Prostate gland (tissue), 2 donors: ENCODE data around the gene ZNF22. TPM values are rescaled to one million over a fixed set of nuclear protein-coding genes. Genes with fewer than 3 reads are reported as not detected.
A peak's percentile ranks its signal among the peaks of the same experiment; 100 is the strongest.

Experiments
- DNase-seq: peaks from one replicate; pipeline ENCODE4 v3.0.0-alpha.2; 2019; ENCODE audit warnings: low spot score
- H3K27ac ChIP-seq, 2 donors: fragments of 200-600 bp; sonication (generic); 2 replicates each; pipeline ENCODE4 v1.5.1; 2017 to 2019
- H3K27me3 ChIP-seq: fragments of 200-600 bp; sonication (generic); replicated peaks from 2 replicates; pipeline ENCODE4 v1.5.1; 2019; ENCODE audit not compliant: insufficient read depth
- H3K36me3 ChIP-seq, 2 donors: fragments of 200-600 bp; sonication (generic); 1 replicate in 1 of 2; 2 replicates in 1 of 2; pipeline versions ENCODE4 v1.5.1 to v1.8.1; 2017 to 2019
- H3K4me1 ChIP-seq: fragments of 200-600 bp; sonication (generic); replicated peaks from 2 replicates; pipeline ENCODE4 v1.5.1; 2019
- H3K4me3 ChIP-seq, 2 donors: fragments of 200-600 bp; sonication (generic); 2 replicates each; pipeline ENCODE4 v1.5.1; 2017 to 2019
- H3K9me3 ChIP-seq: fragments of 200-600 bp; sonication (generic); 2 replicates; pipeline ENCODE4 v1.5.1; 2017
- CTCF ChIP-seq, 4 experiments: fragments of 200-600 bp in 2 of 4; fragments of 450-650 bp in 2 of 4; sonication (generic) in 2 of 4; IDR thresholded peaks; 1 replicate in 3 of 4; 2 replicates in 1 of 4; pipeline ENCODE4 v1.5.1; 2016 to 2019; ENCODE audit warnings: antibody characterized with exemption in 4 of 4, mild to moderate bottlenecking in 2 of 4, moderate library complexity in 2 of 4
- POLR2A ChIP-seq: fragments of 450-650 bp; IDR thresholded peaks from one replicate; pipeline ENCODE4 v1.6.1; 2016; ENCODE audit warnings: antibody characterized with exemption, mild to moderate bottlenecking
- POLR2AphosphoS5 ChIP-seq: sonication (generic); formaldehyde crosslinking; IDR thresholded peaks from one replicate; pipeline ENCODE4 v1.6.1; 2017; ENCODE audit warnings: antibody characterized with exemption
- WGBS: methylation state at CpG from one replicate; pipeline ENCODE4 v1.1.5; 2018; 5-methylcytosine and 5-hydroxymethylcytosine counted together
- intact Hi-C: fragments of 100-400 bp; cut with DNase I; formaldehyde crosslinking; loops from one replicate; pipeline ENCODE4 v1.14.2; 2022
- total RNA-seq, 2 donors: library from RNA; depleted of rRNA; stranded (reverse); fragments of >200 nt; gene quantifications; one replicate each; pipeline ENCODE4 v1.1.0, GENCODE V29; 2016

The ZNF22 gene
- total RNA-seq, 2 donors from 2014 or later: 15.8 to 24.2 TPM

- Histone ChIP-seq H3K36me3 (no peaks in the 10 kb centered on the region), H3K27ac (no peak overlapping the region), H3K27me3 (no peaks in the 10 kb centered on the region), H3K4me1 (peaks cover 11% of the 10 kb centered on the region), H3K4me3 (no peak overlapping the region), H3K9me3 (no peaks in the 10 kb centered on the region)
- intact Hi-C loops: no loop called here
- 93% methylated on average over 8 of the region's 8 CpGs for WGBS
- TF ChIP-seq POLR2A (no peak), CTCF (IDR thresholded peaks at IDR 0.05) (peak in 1 of 4 experiments; percentile 27), POLR2AphosphoS5 (no peak)
- DNase-seq: no peak
Observed at GRCh38 chr10:44966816-44967509, 33.8 kb upstream of the ZNF22 start.

- no peaks in the 10 kb centered on the region for H3K27me3 ChIP-seq
- peaks cover 11% of the 10 kb centered on the region for H3K4me1 ChIP-seq
- TF ChIP-seq POLR2AphosphoS5: no peak
- no peak for TF ChIP-seq CTCF (IDR thresholded peaks at IDR 0.05)
- no peak for TF ChIP-seq POLR2A
- no peak for DNase-seq
- H3K36me3 ChIP-seq: no peaks in the 10 kb centered on the region
- intact Hi-C loops: no loop called here
- no peak overlapping the region for H3K27ac ChIP-seq
- H3K4me3 ChIP-seq: no peak overlapping the region
- WGBS: 89% methylated on average over 4 of the region's 4 CpGs
- H3K9me3 ChIP-seq: no peaks in the 10 kb centered on the region
Observed at GRCh38 chr10:44967616-44968015, 33.1 kb upstream of the ZNF22 start.

- H3K27ac ChIP-seq: no peak overlapping the region
- intact Hi-C loops: no loop called here
- peaks cover 11% of the 10 kb centered on the region for H3K4me1 ChIP-seq
- H3K9me3 ChIP-seq: no peaks in the 10 kb centered on the region
- WGBS: 58% methylated on average over 3 of the region's 3 CpGs
- no peaks in the 10 kb centered on the region for H3K36me3 ChIP-seq
- no peaks in the 10 kb centered on the region for H3K27me3 ChIP-seq
- no peak overlapping the region for H3K4me3 ChIP-seq
- TF ChIP-seq POLR2AphosphoS5 (no peak), CTCF (IDR thresholded peaks at IDR 0.05) (no peak)
- no peak for DNase-seq
Observed at GRCh38 chr10:44968091-44968490, 32.6 kb upstream of the ZNF22 start.

DNA sequence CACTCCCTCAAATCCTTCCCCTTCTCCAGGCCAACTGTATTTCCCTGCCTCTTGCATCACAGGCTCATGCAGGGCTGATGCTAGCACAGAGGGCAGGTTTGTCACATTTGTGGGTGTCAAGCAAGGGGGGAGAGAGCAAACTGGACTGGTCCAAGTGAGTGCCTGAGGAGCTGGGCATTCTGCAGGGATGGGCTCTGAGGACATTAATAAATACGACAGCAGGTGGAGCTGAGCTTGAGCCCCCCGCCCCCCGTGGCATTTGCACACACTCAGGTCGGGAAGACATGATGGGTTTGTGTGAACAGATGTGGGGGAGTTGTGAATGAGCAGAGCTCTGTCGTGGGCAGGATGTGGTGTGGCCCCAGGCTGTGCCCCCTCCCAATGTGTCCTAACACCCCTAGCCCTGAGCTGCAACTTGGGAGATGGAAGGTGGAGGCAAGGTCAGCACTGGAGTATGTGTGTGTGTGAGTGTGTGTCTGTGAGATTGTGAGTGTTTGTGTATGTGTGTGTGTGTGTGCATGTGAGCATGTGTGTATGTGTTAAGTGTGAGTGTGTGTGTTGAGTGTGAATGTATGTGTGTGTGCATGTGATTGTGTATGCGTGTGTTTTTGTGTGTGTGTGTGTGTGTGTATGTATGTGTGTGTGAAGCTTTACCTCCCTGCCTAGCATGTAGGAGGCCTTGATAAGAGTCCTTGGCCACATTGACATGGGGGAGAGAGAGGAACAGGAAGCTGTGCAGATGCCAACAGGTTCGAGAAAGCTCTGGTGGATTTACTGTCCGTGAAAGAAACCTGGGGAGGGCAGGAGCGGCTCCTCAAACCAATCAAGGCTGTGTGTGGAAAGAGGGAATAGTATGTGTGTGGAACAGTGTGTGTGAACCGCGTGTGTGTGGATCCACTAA, 32.0 kb upstream of the ZNF22 start:
- WGBS: 80% methylated on average over 11 of the region's 11 CpGs
- TF ChIP-seq CTCF (IDR thresholded peaks at IDR 0.05): no peak
- TF ChIP-seq POLR2A: no peak
- no peak for TF ChIP-seq POLR2AphosphoS5
- Histone ChIP-seq H3K27ac (no peak overlapping the region), H3K4me3 (no peak overlapping the region), H3K27me3 (no peaks in the 10 kb centered on the region), H3K36me3 (no peaks in the 10 kb centered on the region), H3K9me3 (no peaks in the 10 kb centered on the region), H3K4me1 (peaks cover 9% of the 10 kb centered on the region)
- intact Hi-C loops: no loop called here
- DNase-seq: no peak
